Erythroblast (primary cell): ENCODE data around the gene ADGRV1.
A peak's percentile ranks its signal among the peaks of the same experiment; 100 is the strongest.
"Not testable (repeated sequence)": the region's sequence is repeated elsewhere in the genome, so short reads cannot be mapped to it uniquely, and the experiment has no call there.

Experiments
- DNase-seq, 2 experiments: peaks; one replicate each; lab custom pipeline; 2025; lab: John Stamatoyannopoulos, UW
- GATA1 ChIP-seq: IDR thresholded peaks from 2 replicates; pipeline ENCODE4 v1.6.1; 2011; ENCODE audit warnings: low read depth, mild to moderate bottlenecking, control low read depth, low read length, moderate library complexity
- POLR2A ChIP-seq: IDR thresholded peaks from 2 replicates; pipeline ENCODE4 v1.6.1; 2011; ENCODE audit warnings: mild to moderate bottlenecking, low read length

ADGRV1 gene

DNA sequence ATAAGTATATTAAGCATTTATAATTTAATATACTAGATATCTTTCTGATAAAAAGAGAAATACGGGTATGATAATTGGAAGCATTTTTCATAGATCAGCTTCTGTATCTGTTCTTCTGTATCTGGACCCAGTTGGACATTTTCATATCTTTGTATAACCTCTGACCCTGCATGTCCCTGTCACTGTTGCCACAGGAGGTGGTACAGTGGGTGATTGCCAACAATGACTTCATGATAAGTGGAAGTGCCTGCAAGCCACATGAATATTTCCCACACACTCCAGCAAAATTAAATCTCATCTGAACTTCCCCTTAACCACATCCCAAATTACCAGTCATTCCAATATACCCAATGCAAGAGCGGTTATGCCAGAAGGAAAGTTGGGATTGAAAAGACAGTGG is 448.1 kb downstream of the ADGRV1 start:
- TF ChIP-seq POLR2A (no peak), GATA1 (no peak)
- DNase-seq = no peak

DNA sequence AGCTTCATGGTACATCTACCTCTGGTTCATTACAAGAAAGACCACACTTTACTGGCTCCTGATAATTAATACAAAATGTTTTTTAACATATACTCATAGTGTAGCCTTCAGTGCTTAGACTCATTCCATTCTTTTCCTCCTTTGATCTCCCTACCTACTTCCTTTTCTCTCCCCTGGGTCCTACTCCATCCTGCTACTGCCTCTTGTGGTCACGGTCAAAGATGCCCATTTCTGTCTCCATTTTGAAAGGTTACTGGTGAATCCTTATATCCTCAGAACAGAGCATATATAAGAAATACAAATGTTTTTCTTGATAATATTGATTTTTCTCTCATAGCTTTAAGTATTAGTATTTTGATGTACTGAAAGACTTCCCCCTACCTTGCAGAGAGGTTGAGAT is 448.7 kb downstream of the ADGRV1 start:
- TF ChIP-seq GATA1 (no peak), POLR2A (no peak)
- DNase-seq = peak in 1 of 2 experiments; percentile 4

DNA sequence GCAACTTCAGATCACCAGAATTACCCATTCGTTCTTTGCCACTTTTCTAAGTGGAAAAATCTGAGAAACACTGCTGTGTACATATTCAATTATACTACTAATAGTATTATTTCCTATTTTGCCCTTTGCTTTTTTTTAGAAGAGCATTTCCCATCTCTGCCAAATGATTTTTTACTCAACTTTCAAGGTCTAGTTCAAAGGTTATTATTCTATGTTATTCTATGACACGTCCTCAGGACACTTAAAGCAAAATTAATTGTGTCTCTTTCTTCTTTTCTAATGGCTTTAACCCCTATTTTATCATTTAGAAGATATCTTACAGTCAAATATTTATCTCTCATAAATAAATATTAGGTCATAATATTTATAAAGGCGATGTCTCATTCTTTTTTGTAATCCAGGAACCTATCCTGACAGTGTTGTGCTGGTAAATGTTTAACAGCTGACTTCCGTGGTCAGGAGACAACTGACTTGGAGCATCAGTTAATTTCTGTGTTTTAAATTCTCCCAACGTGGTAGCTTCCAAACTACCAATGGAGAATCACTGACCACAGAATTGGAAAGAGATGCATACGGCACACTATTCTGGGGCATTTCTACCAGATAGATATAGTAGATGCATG is 449.3 kb downstream of the ADGRV1 start:
- DNase-seq = no peak
- no peak for TF ChIP-seq GATA1
- TF ChIP-seq POLR2A = no peak

DNA sequence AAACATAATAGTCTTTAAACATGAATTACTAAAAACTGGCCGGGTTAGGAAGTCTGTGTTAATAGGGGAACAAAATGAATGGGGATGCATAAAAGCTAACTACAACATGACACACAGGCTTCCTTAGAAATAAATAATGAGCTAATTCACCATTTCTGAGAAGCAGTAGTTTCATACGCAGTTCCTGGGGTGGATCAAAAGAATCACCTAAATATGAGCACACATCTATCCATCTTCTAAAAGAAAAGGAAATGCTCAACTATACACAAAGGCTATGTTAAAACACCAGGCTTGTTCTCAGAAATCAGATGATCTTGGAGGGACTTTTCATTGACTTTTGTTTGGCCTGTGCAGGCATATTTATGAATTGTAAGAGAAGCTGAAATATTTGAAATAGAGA is 451.5 kb downstream of the ADGRV1 start:
- DNase-seq = no peak
- TF ChIP-seq POLR2A (no peak), GATA1 (no peak)

DNA sequence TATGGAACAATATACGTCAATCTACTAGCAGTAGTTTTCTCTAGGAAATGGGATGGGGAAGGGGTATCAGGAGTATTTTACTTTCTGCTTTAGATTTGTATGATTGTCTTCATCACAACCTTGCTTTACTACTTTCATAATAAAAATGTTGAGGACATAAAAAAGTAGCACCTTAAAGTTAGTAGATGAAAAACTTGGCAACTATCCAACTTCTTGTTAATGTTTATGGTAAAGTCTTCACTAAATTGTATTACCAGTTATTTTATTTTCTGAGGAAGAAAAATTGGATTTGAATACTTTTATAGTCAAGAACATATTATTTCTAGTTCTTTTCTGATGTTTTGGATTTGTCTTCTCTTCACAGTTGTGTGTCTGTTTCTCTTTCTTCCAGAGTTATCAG is 452.4 kb downstream of the ADGRV1 start:
- DNase-seq = no peak
- TF ChIP-seq GATA1 (no peak), POLR2A (no peak)

DNA sequence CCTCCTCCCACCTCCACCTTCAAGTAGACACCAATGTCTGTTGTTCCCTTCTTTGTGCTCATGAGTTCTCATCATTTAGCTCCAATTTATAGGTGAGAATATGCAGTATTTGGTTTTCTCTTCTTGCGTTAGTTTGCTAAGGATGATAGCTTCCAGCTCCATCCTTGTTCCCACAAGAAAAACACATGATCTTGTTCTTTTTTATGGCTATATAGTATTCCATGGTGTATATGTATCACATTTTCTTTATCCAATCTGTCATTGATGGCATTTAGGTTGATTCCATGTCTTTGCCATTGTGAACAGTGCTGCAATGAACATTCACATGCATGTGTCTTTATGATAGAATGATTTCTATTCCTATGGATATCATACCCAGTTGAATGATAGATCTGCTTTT is 454.3 kb downstream of the ADGRV1 start:
- not testable (repeated sequence) for DNase-seq

DNA sequence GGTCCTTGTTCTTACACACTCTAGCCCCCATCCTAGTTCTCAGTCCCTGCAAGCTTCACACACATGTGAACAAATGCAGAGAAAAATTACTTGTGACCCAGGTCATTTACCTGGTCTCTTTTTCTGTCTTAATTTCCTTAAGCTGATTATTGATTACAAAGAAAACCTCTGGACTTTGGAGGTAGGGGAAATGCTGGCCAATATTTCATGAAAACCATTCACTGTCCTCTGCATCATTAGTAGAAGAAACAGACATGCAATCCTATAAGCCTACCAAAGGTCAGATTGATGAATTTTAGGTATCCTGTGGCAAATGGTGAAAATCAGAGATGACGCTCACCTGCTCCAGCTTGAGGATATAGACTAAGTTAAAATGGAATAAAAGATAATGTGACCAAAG is 457.7 kb downstream of the ADGRV1 start:
- no peak for TF ChIP-seq POLR2A
- no peak for TF ChIP-seq GATA1
- DNase-seq = no peak

DNA sequence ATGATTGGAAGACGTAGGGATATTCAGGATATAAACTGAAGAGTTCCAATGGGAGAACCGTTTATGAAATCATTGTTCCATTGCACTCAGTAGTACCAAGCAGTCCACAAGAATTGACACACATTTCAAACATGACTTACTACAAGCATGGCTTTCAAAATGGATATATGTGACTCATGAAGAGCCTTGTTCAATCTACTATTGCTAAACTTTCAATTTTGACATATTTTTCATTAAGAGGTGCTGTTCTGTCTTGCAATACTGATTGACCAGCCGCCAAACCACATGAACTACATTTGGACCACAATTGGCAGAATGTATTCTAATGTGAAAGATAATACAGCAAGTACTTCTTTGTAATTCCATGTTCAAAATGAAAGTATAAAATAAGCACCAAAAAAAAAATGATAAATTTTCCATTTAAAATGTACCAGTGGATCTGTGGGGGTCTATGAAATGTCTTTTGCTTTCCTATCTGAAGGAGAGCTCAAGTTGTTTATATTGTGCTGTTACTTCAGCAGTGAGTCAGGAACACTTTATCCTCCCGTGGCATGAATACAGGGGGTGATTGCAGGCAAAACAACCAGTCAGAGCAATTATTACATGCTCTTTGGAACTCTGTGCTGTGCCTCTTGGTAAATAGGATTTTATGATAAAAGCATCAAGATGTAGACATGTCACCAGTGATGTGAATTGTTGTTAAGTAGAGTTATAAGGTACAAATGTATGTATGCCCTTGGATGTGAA is 458.5 kb downstream of the ADGRV1 start:
- TF ChIP-seq GATA1 (no peak), POLR2A (no peak)
- DNase-seq = no peak

DNA sequence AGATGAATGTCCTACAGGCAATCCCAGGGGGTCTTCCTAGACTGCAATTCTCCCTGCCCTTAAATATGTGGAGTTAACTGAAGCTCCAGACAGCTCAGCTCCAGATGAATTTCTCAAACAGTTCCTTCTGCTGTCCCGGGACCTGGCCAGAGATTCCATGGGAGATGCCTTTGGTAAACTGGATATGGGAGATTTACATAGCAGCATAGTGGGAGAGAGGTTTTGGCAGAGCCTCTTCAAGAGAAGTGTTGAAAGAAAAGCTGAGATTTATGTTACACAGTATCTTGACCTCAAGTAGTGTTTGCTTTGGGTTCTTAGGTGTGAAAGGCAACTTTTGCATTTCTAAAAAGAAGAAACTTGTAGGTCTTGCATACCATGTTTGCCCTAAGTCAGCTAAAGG is 459.6 kb downstream of the ADGRV1 start:
- DNase-seq = no peak

DNA sequence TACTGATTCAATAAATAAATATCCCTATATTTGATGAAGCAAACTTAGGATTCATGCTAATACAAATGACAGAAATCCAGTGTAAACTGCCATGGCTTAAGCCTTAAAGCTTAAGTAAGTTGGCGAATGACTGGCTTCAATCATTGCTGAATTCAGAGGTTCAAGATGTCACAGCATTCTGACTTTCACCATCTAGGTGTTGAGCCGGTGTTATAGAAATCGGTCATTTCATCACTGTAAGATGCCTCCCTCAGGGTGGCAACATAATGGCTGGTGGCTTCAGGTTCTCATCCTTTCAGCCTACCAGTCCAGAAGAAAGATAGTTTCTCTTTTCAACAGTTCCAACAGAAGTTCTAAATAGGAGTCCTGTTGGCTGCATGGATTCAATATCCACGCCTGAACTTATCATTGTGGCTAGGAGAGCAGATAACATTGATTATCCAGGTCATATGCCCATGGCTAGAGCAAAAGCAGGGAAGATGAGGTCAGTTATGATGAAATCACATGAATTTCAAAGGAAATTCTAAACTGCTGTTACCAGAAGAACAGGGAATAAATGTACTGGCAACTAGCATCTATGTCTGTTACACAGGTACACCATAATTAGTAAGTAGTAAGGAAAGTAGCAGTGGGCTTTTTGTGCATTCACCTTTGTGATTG is 460.2 kb downstream of the ADGRV1 start:
- no peak for TF ChIP-seq GATA1
- TF ChIP-seq POLR2A = no peak
- DNase-seq = no peak

More for the DNA sequence above, 459.6 kb downstream of the ADGRV1 start:
- no peak for TF ChIP-seq GATA1
- TF ChIP-seq POLR2A = no peak

DNA sequence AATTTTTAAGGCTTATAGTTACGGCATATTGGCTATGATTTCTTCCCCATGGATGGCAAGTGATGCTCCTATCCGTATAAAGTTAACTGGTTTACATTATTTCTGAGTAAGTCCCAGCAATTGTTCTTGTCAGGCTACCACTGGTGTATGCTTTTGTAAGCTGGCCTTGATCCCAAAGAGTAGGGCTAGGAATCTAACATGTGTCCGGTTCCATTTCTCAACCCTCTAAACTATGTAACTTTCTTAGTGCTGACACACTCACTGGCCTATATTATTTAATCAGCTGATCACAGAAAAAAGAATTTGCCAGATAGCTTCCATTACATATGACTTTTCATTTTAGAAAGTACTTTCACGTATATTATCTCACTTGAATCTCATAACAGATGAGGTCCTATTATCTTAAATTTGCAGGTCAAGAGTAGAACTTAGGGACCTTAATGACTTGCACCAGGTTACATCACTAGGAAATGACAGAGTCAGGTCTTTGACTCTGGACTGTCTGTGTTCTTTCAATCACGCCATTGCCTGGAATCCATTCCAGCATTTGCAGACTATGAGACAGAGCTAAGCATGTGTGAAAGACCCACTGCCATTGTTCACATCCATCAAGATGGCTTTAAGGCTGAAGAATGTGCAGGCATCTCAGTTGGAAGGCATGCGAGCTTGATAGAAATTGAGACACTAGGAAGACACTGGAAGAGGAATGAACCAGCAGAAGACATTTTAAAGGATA is 461.6 kb downstream of the ADGRV1 start:
- peak in 1 of 2 experiments; percentile 20 for DNase-seq
- TF ChIP-seq POLR2A = no peak
- no peak for TF ChIP-seq GATA1

DNA sequence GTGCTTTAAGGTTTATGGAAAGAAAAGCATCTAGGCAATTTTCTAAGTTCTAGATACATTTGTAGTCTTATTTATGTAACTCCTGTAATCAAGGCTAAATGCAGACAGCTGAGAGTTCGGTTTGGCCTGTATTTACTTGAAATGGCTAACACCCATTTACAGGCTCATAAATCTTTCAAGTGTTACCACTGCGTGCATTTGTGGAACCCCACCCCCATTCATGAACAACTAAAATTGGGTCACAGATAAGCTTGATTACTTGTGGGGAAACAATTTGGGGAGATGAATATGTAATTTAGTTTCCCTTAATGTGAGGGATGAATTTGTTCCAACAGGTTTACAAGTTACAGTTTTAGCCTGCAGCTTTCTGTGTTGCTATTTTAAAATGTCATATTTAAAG is 463.9 kb downstream of the ADGRV1 start:
- TF ChIP-seq POLR2A = no peak
- no peak for TF ChIP-seq GATA1
- DNase-seq = no peak

DNA sequence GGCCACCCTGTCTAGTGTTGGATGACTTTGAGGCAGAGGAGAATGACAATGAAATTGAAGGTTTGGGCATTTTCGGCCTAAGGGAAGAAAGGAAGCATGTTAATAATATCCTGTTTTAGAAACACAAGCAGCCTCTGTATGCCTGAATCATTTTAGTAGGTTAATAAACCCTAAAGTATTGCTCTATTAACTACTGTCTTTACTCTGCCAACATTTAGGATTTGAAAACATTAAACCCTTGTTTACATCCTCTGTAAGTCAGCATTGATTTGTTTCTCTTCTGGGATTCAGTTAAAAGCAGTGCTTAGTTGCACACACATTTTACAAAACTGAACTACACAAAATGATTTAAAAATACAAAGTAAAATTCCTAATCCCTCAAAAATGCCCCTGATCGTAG is 465.6 kb downstream of the ADGRV1 start:
- DNase-seq = no peak
- TF ChIP-seq GATA1 (no peak), POLR2A (no peak)

DNA sequence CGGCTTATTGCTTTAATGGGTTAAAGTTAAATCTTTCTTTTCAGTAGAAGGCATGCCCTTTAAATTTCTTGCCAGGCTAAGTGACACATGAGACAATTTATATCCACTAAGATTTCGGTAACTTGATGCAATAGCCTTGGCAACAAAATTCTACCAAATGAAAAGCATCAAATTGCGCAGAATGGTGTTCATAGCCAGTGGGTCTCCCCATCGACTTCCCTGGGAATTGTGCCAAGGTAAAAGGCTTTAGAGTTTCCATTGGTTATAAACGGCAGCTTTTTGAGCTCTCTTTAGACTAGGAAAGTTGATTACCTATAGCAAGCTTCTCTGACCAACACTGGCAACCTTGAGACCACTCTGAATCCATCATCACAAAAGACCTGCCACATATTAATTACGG is 466.1 kb downstream of the ADGRV1 start:
- no peak for DNase-seq
- no peak for TF ChIP-seq GATA1
- no peak for TF ChIP-seq POLR2A

DNA sequence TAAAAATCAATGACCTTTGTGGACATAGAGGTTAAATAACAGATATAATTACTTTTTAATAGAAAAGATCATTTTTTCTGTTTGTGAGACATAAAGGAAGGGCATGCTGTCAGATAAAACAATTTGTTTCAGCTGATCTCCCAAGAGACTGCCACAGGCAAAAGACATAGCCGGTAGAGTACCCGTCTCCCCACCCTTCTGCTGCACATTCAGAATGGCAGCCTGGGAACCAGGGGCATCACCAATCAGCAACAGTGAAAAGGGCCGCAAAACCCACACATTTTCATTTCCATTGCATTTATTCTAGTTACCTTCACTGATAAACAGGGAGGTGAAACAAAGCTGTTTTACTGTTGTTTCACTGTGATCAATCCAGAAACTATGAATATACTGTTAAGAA is 466.9 kb downstream of the ADGRV1 start:
- no peak for TF ChIP-seq POLR2A
- no peak for DNase-seq
